Measurements from ENCODE around the gene UNC93B1.

The UNC93B1 gene

DNA sequence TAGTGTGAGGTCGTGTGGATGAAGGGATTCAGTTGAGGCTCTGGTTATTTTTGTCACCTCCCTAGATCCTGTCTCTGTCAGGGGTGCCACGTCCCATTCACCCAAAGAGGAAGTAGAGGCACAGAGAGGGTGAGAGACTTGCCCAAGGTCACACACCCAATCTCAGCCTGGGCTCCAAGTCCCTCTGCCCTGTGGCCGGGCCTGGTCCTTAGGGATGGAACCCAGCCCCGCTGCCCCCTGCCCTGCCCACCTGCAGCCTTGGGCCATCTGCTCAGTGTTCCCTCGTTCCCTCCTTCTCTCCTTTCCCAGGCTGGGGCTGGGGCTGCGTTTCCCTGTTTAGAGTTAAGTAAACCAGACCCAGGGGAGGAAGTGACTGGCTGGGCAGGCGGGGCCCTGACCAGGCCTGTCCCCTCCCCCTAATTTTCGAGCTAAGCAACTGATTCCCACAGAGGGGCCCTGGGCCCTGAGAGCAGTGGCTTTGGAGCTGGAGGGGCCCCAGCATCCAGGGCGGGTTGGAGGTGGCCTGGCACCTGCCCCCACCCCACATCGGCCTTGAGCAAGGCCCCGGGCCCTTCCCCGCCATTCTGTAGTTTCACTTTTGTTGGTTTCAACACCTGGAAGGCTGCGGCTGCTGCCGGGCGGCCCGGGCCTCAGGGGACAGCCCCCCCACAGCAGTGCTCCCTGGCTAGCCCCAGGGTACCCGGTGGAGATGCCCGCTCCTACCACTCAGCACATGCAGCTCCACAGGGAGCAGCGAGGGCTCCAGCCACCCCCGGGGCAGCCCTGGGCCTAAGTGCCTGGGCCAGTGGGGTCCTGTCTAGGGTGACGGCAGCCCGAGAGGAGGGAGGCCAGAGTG is 36.4 kb upstream of the UNC93B1 start:
- FAIRE-seq, result no peak
- peak; percentile 19 for DNase-seq (ENCODE audit: low spot score)

- no peak for FAIRE-seq
- DNase-seq (ENCODE audit: low spot score), result no peak
These were observed 35.7 kb upstream of the UNC93B1 start for GRCh38 chr11:68039526-68040086.

- DNase-seq (ENCODE audit: low spot score) (peak; percentile 65), FAIRE-seq (no peak)
These were observed 35.0 kb upstream of the UNC93B1 start, which contains the start of gene TCIRG1 for GRCh38 chr11:68038718-68039525. Gene TCIRG1 (plus strand): TSS chr11:68039025. CDS start chr11:68041272, 2,247 bp downstream.

GRCh38 chr11:68038226-68038717 is 34.4 kb upstream of the UNC93B1 start:
- FAIRE-seq (no peak), DNase-seq (ENCODE audit: low spot score) (no peak)

DNA sequence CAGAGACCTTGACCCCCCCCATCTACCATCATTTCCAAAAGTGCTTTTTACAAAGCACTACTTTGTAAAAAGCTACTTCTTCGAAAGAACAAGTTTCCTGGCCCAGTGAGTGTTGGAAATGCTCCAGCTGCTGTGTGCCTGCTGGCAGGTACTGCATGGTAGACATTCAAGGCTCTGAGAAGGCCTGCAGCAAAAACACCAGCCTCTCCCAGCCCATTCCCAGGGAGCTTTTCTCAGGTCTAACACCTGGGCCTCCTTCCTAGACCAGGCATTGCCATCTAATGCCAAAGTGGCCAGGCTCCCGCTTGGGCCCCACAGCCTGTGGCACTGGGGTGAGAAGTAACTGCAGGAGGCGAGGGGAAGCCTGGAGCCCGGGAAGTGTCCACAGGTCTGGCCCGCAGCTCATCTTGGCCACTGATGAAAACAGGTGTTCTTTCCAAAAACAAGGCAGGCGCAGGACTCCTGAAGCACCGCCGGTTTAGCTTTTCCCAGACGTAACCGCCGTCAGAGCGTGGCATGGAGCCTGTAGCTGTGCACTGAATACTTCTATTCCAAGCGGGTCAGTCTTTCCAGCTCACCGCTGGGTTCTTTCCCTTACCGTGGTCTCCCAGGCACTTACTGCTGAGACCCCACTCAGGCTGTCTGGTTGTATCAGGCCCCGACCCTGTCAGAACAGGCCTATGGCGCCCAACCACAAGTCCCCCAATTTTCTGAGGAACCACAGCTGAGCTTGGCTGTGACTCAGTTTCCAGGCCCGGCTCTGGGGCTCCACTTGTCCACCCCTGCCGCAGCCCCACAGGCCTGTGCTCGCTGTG is 33.7 kb upstream of the UNC93B1 start:
- no peak for DNase-seq (ENCODE audit: low spot score)

GRCh38 chr11:68036717-68037239 is 32.9 kb upstream of the UNC93B1 start:
- no peak for FAIRE-seq

More for the DNA sequence above, 33.7 kb upstream of the UNC93B1 start:
- FAIRE-seq, result no peak

GRCh38 chr11:68036141-68036716 is 32.3 kb upstream of the UNC93B1 start:
- FAIRE-seq, result no peak
- no peak for DNase-seq (ENCODE audit: low spot score)

More at GRCh38 chr11:68036717-68037239, 32.9 kb upstream of the UNC93B1 start:
- DNase-seq (ENCODE audit: low spot score), result peak; percentile 44

DNA sequence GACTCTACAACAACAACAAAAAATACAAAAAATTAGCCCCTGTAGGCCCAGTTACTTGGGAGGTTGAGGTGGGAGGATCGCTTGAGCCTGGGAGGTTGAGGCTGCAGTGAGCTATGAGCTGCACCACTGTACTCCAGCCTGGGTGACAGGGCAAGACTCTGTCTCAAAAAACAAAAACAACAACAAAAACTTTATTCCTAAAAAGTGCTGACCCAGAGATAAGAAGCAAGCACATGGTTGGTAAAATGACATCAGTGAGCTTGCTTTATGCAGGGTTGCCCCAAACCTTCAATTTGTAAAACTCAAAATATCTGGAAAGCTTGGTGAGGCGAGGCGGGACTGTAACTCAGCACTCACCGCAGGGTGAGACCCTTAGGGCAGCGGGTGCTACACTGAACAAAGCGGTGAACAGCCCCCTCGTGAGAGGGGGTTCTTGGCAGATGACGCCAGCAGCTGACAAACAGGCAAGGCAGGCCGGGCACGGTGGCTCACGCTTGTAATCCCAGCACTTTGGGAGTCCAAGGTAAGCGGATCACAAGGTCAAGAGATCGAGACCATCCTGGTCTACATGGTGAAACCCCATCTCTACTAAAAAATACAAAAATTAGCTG is 31.5 kb upstream of the UNC93B1 start:
- no peak for DNase-seq (ENCODE audit: low spot score)
- no peak for FAIRE-seq

GRCh38 chr11:68033708-68034045 is 29.8 kb upstream of the UNC93B1 start:
- DNase-seq (ENCODE audit: low spot score), result no peak
- no peak for FAIRE-seq

DNA sequence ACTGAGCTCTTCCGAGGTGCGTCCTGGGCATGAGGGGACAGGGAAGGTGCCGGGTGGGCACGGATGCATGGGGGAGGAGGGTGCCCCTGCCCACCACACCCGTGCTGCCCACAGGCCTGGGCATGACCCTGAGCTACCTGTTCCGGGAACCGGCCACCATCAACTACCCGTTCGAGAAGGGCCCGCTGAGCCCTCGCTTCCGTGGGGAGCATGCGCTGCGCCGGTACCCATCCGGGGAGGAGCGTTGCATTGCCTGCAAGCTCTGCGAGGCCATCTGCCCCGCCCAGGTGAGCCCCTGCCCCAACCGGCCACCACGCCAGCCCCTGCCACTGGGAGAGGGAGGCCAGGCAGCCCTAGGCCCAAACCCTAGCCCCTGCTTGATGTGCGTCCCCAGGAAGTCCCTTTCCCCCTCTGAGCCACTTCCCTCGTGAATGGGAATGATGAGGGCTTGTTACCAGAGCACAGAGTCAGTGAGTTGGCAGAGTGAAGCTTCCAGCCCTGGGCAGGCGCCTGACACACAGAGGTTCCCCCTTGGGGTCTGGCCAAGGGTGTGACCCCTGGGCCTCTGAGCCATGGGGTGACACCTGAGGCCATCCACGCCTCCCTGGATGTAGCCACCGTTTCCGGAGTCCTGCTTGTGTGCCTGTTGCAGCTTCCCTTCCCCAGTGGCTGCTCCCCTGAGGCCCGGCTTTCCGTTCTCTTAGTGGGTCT is 29.3 kb upstream of the UNC93B1 start:
- FAIRE-seq (no peak), DNase-seq (ENCODE audit: low spot score) (no peak)

- DNase-seq (ENCODE audit: low spot score) (no peak), FAIRE-seq (no peak)
These were observed 28.1 kb upstream of the UNC93B1 start for GRCh38 chr11:68032003-68032402.

DNA sequence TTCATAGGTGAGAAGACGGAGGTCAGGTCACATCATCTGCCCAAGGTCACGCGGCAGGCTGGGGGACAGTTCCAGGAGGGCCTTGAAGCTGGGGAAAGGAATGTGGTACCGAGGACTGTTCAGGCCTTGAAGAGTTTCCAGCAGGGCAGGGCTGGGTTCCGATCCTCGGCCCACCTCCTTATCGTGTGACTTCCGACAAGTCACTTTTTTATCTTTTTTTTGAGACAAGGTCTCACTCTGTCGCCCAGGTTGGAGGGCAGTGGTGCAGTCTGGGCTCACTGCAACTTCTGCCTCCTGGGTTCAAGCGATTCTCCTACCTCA is 27.2 kb upstream of the UNC93B1 start:
- DNase-seq (ENCODE audit: low spot score) (no peak), FAIRE-seq (no peak)

GRCh38 chr11:68030318-68031143 is 26.6 kb upstream of the UNC93B1 start, which contains the start of gene NDUFS8:
Gene NDUFS8 (plus strand): TSS chr11:68030681. CDS start chr11:68032152, 1,471 bp downstream.
- FAIRE-seq (peak; percentile 95), DNase-seq (ENCODE audit: low spot score) (peak; percentile 98)

- peak; percentile 52 for DNase-seq (ENCODE audit: low spot score)
- FAIRE-seq, result no peak
These were observed 25.1 kb upstream of the UNC93B1 start for GRCh38 chr11:68028802-68029545.

GRCh38 chr11:68027667-68028066 is 23.8 kb upstream of the UNC93B1 start:
- DNase-seq (ENCODE audit: low spot score), result no peak
- FAIRE-seq, result no peak

DNA sequence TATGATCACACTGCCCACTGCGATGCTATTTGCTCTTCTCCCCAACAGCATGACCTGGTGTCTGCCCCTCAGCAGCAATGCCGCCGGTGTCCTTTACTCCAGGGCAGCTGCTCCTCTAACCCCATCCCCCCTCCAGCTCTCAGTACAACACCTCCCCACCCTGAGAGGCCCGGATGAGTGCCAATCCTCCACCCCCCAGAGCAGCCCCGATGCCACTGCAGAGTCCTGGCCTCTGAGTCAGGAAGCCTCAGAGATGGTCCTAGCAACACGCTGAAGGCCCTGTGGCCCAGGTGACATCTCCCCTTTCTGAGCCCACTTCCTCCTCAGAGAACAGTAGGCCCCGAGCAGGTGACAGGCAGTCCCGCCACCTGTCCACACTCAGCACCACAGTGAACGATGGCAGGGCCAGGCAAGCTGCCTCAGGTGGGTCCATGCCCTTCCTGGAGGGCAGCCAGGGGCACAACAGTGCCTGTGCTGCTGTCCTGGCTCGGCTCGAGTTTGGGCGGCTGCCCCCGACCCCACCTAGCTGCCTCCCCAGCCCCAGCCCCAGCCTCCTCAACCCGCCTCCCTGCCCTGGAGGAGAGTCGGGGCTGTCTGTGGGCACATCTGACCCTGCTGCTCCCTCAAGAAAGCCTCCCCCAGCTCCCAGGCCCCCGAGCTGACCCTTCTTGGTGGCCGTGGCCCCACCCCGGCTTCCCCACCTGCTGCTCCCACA is 22.7 kb upstream of the UNC93B1 start:
- DNase-seq (ENCODE audit: low spot score) (no peak), FAIRE-seq (no peak)

DNA sequence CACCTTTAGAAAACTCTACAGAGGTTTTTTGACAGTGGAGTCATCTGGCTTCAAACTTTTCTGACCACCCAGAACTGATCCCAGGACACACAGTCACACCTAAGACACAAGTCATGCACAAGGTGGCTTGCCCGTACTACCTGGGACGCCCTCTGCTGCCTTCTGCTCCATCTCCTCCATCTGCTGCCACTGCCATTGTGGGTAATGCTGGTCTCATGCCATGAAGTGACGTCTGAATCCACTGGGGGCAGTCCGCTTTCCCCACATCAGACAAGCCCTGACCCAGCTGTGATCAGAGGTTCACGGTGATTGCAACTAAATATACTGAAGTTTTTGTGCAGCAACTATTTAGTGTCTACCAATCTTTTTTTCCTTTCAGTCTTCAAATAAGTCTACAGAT is 21.1 kb upstream of the UNC93B1 start:
- FAIRE-seq (no peak), DNase-seq (ENCODE audit: low spot score) (no peak)
